Thyroid gland (tissue), 4 donors: ENCODE measurements around the gene SRP68. TPM values are rescaled to one million over a fixed set of nuclear protein-coding genes. Genes with fewer than 3 reads are reported as not detected.

Source experiments
- DNase-seq, 2 donors: peaks; one replicate each; pipeline ENCODE4 v3.0.0-alpha.2; 2019
- H3K27ac ChIP-seq, 3 donors: fragments of 200-600 bp; sonication (generic); 1 replicate in 2 of 3; 2 replicates in 1 of 3; pipeline ENCODE4 v1.5.1; 2016 to 2019; ENCODE audit warnings: mild to moderate bottlenecking in 1 of 3, moderate library complexity in 1 of 3
- H3K27me3 ChIP-seq: fragments of 200-600 bp; sonication (generic); one replicate; pipeline ENCODE4 v1.5.1; 2019
- H3K36me3 ChIP-seq, 2 donors: fragments of 200-600 bp; sonication (generic); one replicate each; pipeline ENCODE4 v1.5.1; 2016 to 2019
- H3K4me1 ChIP-seq, 2 donors: fragments of 200-600 bp; sonication (generic); one replicate each; pipeline ENCODE4 v1.5.1; 2017 to 2019
- H3K4me3 ChIP-seq, 3 donors: fragments of 200-600 bp; sonication (generic); replicated peaks in 1 of 3; 1 replicate in 2 of 3; 2 replicates in 1 of 3; pipeline ENCODE4 v1.5.1; 2016; ENCODE audit warnings: mild to moderate bottlenecking in 1 of 3
- H3K9me3 ChIP-seq: fragments of 200-600 bp; sonication (generic); one replicate; pipeline ENCODE4 v1.5.1; 2017
- POLR2A ChIP-seq, 2 donors: fragments of 450-650 bp; IDR thresholded peaks; one replicate each; pipeline ENCODE4 v1.6.1; 2017; ENCODE audit warnings: antibody characterized with exemption in 2 of 2, mild to moderate bottlenecking in 2 of 2, moderate library complexity in 1 of 2
- WGBS, 2 donors: methylation state at CpG; one replicate each; pipeline ENCODE4 v1.1.5; 2017; 5-methylcytosine and 5-hydroxymethylcytosine counted together
- intact Hi-C: fragments of 100-400 bp; cut with DNase I; formaldehyde crosslinking; loops from one replicate; pipeline ENCODE4 v1.15.1; 2023
- total RNA-seq, 4 donors: library from RNA; depleted of rRNA; stranded (reverse); fragments of >200 nt; gene quantifications; one replicate each; pipeline ENCODE4 v1.2.3, GENCODE V29; 2016
- TF ChIP-seq, protein P1 (sequence below), 6 experiments: fragments of 200-600 bp in 3 of 6; fragments of 450-650 bp in 3 of 6; sonication (generic) in 3 of 6; IDR thresholded peaks; one replicate each; pipeline ENCODE4 v1.5.1; 2016 to 2019; ENCODE audit warnings: antibody characterized with exemption in 6 of 6, mild to moderate bottlenecking in 2 of 6, inconsistent platforms in 1 of 6, moderate library complexity in 1 of 6

The SRP68 gene
- total RNA-seq, 4 donors from 2014 or later: 48.2 to 67.0 (median 54.5) TPM

DNA sequence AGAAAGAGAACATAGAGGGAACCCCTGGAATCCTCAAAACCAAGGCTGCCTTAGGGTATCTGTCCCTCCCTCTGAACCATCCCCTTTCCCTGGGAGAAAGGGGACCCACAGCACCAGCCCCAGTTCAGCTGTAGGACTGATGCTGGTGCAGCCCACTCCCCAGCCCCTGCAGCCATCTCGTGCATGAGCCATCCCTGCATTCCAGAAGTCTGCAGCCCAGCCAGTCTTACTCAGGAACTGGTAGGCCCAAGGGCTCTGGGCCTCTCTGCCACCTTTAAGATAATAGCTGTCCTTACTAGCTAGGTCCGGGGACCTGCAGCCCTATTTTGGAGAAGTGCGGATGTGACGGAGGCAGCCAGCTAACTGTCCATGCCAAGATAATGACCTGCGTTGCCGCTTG lies 39.2 kb downstream of the SRP68 start:
- no peaks in the 10 kb centered on the region for H3K9me3 ChIP-seq
- H3K4me3 ChIP-seq: no peak overlapping the region
- no peak overlapping the region for H3K27ac ChIP-seq
- TF ChIP-seq POLR2A (IDR thresholded peaks at IDR 0.05): no peak
- TF ChIP-seq, protein P1, sequence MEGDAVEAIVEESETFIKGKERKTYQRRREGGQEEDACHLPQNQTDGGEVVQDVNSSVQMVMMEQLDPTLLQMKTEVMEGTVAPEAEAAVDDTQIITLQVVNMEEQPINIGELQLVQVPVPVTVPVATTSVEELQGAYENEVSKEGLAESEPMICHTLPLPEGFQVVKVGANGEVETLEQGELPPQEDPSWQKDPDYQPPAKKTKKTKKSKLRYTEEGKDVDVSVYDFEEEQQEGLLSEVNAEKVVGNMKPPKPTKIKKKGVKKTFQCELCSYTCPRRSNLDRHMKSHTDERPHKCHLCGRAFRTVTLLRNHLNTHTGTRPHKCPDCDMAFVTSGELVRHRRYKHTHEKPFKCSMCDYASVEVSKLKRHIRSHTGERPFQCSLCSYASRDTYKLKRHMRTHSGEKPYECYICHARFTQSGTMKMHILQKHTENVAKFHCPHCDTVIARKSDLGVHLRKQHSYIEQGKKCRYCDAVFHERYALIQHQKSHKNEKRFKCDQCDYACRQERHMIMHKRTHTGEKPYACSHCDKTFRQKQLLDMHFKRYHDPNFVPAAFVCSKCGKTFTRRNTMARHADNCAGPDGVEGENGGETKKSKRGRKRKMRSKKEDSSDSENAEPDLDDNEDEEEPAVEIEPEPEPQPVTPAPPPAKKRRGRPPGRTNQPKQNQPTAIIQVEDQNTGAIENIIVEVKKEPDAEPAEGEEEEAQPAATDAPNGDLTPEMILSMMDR (IDR thresholded peaks at IDR 0.05): no peak
- no peak for DNase-seq
- no peaks in the 10 kb centered on the region for H3K27me3 ChIP-seq
- H3K36me3 ChIP-seq: peaks cover 0 to 1% of the 10 kb centered on the region in 2 donors
- intact Hi-C loops: no loop called here
- no peaks in the 10 kb centered on the region for H3K4me1 ChIP-seq
- WGBS, 2 donors: 92 to 93% methylated on average over 6 of the region's 6 CpGs

GRCh38 chr17:76032780-76033108 lies 39.6 kb downstream of the SRP68 start:
- peaks cover 1 to 2% of the 10 kb centered on the region in 2 donors for H3K4me1 ChIP-seq
- no peak overlapping the region for H3K27ac ChIP-seq
- no peak for DNase-seq
- H3K27me3 ChIP-seq: no peaks in the 10 kb centered on the region
- H3K9me3 ChIP-seq: no peaks in the 10 kb centered on the region
- H3K4me3 ChIP-seq: no peak overlapping the region
- no peaks in the 10 kb centered on the region for H3K36me3 ChIP-seq
- WGBS, 2 donors: 94 to 99% methylated on average over 5 of the region's 5 CpGs
- intact Hi-C loops: no loop called here
- TF ChIP-seq POLR2A (IDR thresholded peaks at IDR 0.05): no peak
- TF ChIP-seq, protein P1 (IDR thresholded peaks at IDR 0.05): no peak

GRCh38 chr17:76032073-76032779 lies 40.1 kb downstream of the SRP68 start:
- Histone ChIP-seq H3K9me3 (no peaks in the 10 kb centered on the region), H3K27me3 (no peaks in the 10 kb centered on the region), H3K4me3 (no peak overlapping the region), H3K4me1 (peaks cover 5 to 6% of the 10 kb centered on the region in 2 donors), H3K36me3 (no peaks in the 10 kb centered on the region), H3K27ac (no peak overlapping the region)
- no peak for DNase-seq
- TF ChIP-seq, protein P1 (IDR thresholded peaks at IDR 0.05): no peak
- TF ChIP-seq POLR2A (IDR thresholded peaks at IDR 0.05): no peak
- 80 to 84% methylated on average over 20 of the region's 20 CpGs for WGBS, 2 donors
- intact Hi-C loops: no loop called here

DNA sequence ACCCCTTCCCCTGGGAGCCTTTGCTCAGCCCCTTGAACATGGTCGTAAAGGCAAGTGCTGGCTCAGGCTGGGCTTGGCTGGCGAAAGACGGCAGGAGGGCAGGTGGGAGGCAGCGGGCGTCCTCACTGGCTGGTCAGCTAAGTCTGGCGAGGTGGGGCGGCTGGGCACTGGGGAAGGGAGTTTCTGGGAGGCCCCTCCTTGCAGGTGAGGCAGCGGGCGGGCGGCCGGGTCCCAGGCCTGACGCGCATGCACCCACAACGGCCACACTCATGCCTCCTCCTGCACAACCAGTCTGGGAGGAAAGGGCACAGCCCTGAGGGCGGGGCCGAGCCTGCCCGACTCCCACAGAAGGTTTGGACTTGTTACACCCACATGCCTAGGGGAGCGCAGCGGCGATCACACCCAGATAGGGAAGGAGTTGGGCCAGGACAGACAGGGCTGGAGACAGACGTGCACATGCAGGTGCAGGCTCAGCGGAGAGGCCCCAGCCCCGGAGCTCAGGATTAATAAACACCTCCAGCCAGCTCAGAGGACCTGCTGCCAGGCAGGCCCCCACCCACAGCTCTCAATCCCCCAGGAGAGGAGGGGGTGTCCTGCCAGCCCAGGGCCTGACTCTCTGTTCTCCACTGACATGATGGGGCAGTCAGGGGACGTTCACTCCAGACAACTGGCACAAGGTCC lies 45.0 kb downstream of the SRP68 start, which contains the start of gene EVPL:
TSS of gene EVPL (minus strand) at position 148 of the 681 bp plus-strand sequence. CDS start at position 40, 108 bp downstream.
- H3K4me1 ChIP-seq: peaks cover 9 to 11% of the 10 kb centered on the region in 2 donors
- no peaks in the 10 kb centered on the region for H3K9me3 ChIP-seq
- peak within 1 kb of the TSS; percentile 15 to 82 (median 68) for H3K27ac ChIP-seq
- TF ChIP-seq, protein P1 (IDR thresholded peaks at IDR 0.05): peak in 1 of 6 experiments; percentile 9
- peak in 1 of 2 donors; percentile 78 for TF ChIP-seq POLR2A (IDR thresholded peaks at IDR 0.05)
- intact Hi-C loops: no loop called here
- peak; percentile 97 to 98 for DNase-seq
- no peaks in the 10 kb centered on the region for H3K27me3 ChIP-seq
- 22 to 45% methylated on average over 1 to 13 of the region's 24 CpGs for WGBS, 2 donors
- H3K36me3 ChIP-seq: peaks cover 0 to 3% of the 10 kb centered on the region in 2 donors
- H3K4me3 ChIP-seq: peak within 1 kb of the TSS in 2 of 3 donors; percentile 18 to 34

- Histone ChIP-seq H3K36me3 (peaks cover 0 to 3% of the 10 kb centered on the region in 2 donors), H3K9me3 (no peaks in the 10 kb centered on the region), H3K4me3 (peak overlapping the region in 2 of 3 donors; percentile 18 to 34), H3K4me1 (peaks cover 9 to 11% of the 10 kb centered on the region in 2 donors), H3K27ac (peak overlapping the region; percentile 15 to 82 (median 68)), H3K27me3 (no peaks in the 10 kb centered on the region)
- intact Hi-C loops: no loop called here
- peak; percentile 69 to 75 for DNase-seq
- WGBS, 2 donors: 17 to 32% methylated on average over 1 to 6 of the region's 15 CpGs
- TF ChIP-seq POLR2A (IDR thresholded peaks at IDR 0.05): no peak
- TF ChIP-seq, protein P1 (IDR thresholded peaks at IDR 0.05): peak in 3 of 6 experiments; percentile 34 to 51 (median 41)
Measured at GRCh38 chr17:76026714-76027158, 45.6 kb downstream of the SRP68 start.
